ENCODE measurements around the gene ATG5. TPM values are rescaled to one million over a fixed set of nuclear protein-coding genes. Genes with fewer than 3 reads are reported as not detected.
A peak's percentile ranks its signal among the peaks of the same experiment; 100 is the strongest.

ATG5 gene
- total RNA-seq, 1 donor from 2014 or later: 39.3 TPM

- no peak for DNase-seq (ENCODE audit: low read depth)
- Mint-ChIP-seq H3K4me1 (ENCODE audit: low read depth, unreplicated experiment) (no peaks in the 10 kb centered on the region), H3K9me3 (ENCODE audit: unreplicated experiment) (no peaks in the 10 kb centered on the region), H3K27ac (ENCODE audit: unreplicated experiment) (peak overlapping the region; percentile 59), H3K27me3 (ENCODE audit: low read depth, unreplicated experiment) (peaks cover 18% of the 10 kb centered on the region), H3K4me3 (ENCODE audit: unreplicated experiment) (peak overlapping the region; percentile 80), H3K36me3 (ENCODE audit: low read depth, unreplicated experiment) (no peaks in the 10 kb centered on the region)
- Histone ChIP-seq H3K4me2 (ENCODE audit: low read length) (peak overlapping the region; percentile 86), H3K4me3 (ENCODE audit: insufficient read depth, low read depth, low read length) (peak overlapping the region; percentile 42), H3K79me2 (ENCODE audit: insufficient read depth, low read length) (no peaks in the 10 kb centered on the region), H3K9me3 (ENCODE audit: insufficient read depth, low read depth, low read length) (no peaks in the 10 kb centered on the region), H3K27ac (ENCODE audit: low read depth, low read length) (no peak overlapping the region), H4K20me1 (ENCODE audit: insufficient read depth, low read length) (no peaks in the 10 kb centered on the region), H2AFZ (ENCODE audit: low read depth, low read length) (peak overlapping the region; percentile 76), H3K36me3 (ENCODE audit: insufficient read depth, low read length) (no peaks in the 10 kb centered on the region), H3K4me1 (ENCODE audit: insufficient read depth, low read length) (peaks cover 10% of the 10 kb centered on the region), H3K9ac (ENCODE audit: low read length) (no peak overlapping the region), H3K27me3 (ENCODE audit: insufficient read depth, low read length) (peaks cover 20% of the 10 kb centered on the region)
- no peak for FAIRE-seq
- TF ChIP-seq EZH2 (IDR thresholded peaks at IDR 0.05; ENCODE audit: insufficient read depth, low read length) (no peak), CTCF (IDR thresholded peaks at IDR 0.05; ENCODE audit: insufficient read depth, low read depth, low read length) (no peak)
Observed at GRCh38 chr6:106359959-106360409, 34.4 kb upstream of the ATG5 start.

- Mint-ChIP-seq H3K4me3 (ENCODE audit: unreplicated experiment) (no peak overlapping the region), H3K4me1 (ENCODE audit: low read depth, unreplicated experiment) (no peaks in the 10 kb centered on the region), H3K36me3 (ENCODE audit: low read depth, unreplicated experiment) (no peaks in the 10 kb centered on the region), H3K27me3 (ENCODE audit: low read depth, unreplicated experiment) (peaks cover 18% of the 10 kb centered on the region), H3K27ac (ENCODE audit: unreplicated experiment) (no peak overlapping the region), H3K9me3 (ENCODE audit: unreplicated experiment) (no peaks in the 10 kb centered on the region)
- Histone ChIP-seq H3K36me3 (ENCODE audit: insufficient read depth, low read length) (no peaks in the 10 kb centered on the region), H3K4me3 (ENCODE audit: insufficient read depth, low read depth, low read length) (no peak overlapping the region), H2AFZ (ENCODE audit: low read depth, low read length) (no peak overlapping the region), H3K79me2 (ENCODE audit: insufficient read depth, low read length) (no peaks in the 10 kb centered on the region), H3K27me3 (ENCODE audit: insufficient read depth, low read length) (peaks cover 20% of the 10 kb centered on the region), H3K4me2 (ENCODE audit: low read length) (no peak overlapping the region), H3K9ac (ENCODE audit: low read length) (no peak overlapping the region), H4K20me1 (ENCODE audit: insufficient read depth, low read length) (no peaks in the 10 kb centered on the region), H3K9me3 (ENCODE audit: insufficient read depth, low read depth, low read length) (no peaks in the 10 kb centered on the region), H3K27ac (ENCODE audit: low read depth, low read length) (no peak overlapping the region), H3K4me1 (ENCODE audit: insufficient read depth, low read length) (peaks cover 10% of the 10 kb centered on the region)
- DNase-seq (ENCODE audit: low read depth): no peak
- TF ChIP-seq CTCF (IDR thresholded peaks at IDR 0.05; ENCODE audit: insufficient read depth, low read depth, low read length): no peak
- FAIRE-seq: no peak
Observed at GRCh38 chr6:106356378-106356777, 30.8 kb upstream of the ATG5 start.

GRCh38 chr6:106347219-106347618, 21.7 kb upstream of the ATG5 start:
- no peaks in the 10 kb centered on the region for H3K4me1 ChIP-seq (ENCODE audit: insufficient read depth, low read length)
- H3K27ac ChIP-seq (ENCODE audit: low read depth, low read length): no peak overlapping the region
- no peaks in the 10 kb centered on the region for H3K9me3 ChIP-seq (ENCODE audit: insufficient read depth, low read depth, low read length)
- Mint-ChIP-seq H3K27me3 (ENCODE audit: low read depth, unreplicated experiment) (no peaks in the 10 kb centered on the region), H3K9me3 (ENCODE audit: unreplicated experiment) (no peaks in the 10 kb centered on the region), H3K36me3 (ENCODE audit: low read depth, unreplicated experiment) (no peaks in the 10 kb centered on the region), H3K27ac (ENCODE audit: unreplicated experiment) (no peak overlapping the region), H3K4me1 (ENCODE audit: low read depth, unreplicated experiment) (no peaks in the 10 kb centered on the region), H3K4me3 (ENCODE audit: unreplicated experiment) (no peak overlapping the region)
- no peaks in the 10 kb centered on the region for H3K27me3 ChIP-seq (ENCODE audit: insufficient read depth, low read length)
- no peak for TF ChIP-seq EZH2 (IDR thresholded peaks at IDR 0.05; ENCODE audit: insufficient read depth, low read length)
- FAIRE-seq (no peak), DNase-seq (ENCODE audit: low read depth) (no peak)
- no peaks in the 10 kb centered on the region for H4K20me1 ChIP-seq (ENCODE audit: insufficient read depth, low read length)
- no peak overlapping the region for H3K4me3 ChIP-seq (ENCODE audit: insufficient read depth, low read depth, low read length)
- H2AFZ ChIP-seq (ENCODE audit: low read depth, low read length): no peak overlapping the region
- H3K79me2 ChIP-seq (ENCODE audit: insufficient read depth, low read length): no peaks in the 10 kb centered on the region
- no peaks in the 10 kb centered on the region for H3K36me3 ChIP-seq (ENCODE audit: insufficient read depth, low read length)
- no peak overlapping the region for H3K4me2 ChIP-seq (ENCODE audit: low read length)
- no peak overlapping the region for H3K9ac ChIP-seq (ENCODE audit: low read length)
